B cell (primary cell): ENCODE results near the gene ATAD2B.

Experiments used
- EZH2 ChIP-seq: IDR thresholded peaks from 2 replicates; pipeline ENCODE4 v1.6.1; 2012; ENCODE audit warnings: borderline replicate concordance, low read depth, mild to moderate bottlenecking, moderate library complexity, low read length; ENCODE audit not compliant: insufficient read depth, poor library complexity, severe bottlenecking
- TF ChIP-seq, protein P1 (sequence below): fragments of 200-600 bp; IDR thresholded peaks from one replicate; pipeline ENCODE4 v1.8.0; 2022; ENCODE audit warnings: antibody characterized with exemption, mild to moderate bottlenecking

DNA sequence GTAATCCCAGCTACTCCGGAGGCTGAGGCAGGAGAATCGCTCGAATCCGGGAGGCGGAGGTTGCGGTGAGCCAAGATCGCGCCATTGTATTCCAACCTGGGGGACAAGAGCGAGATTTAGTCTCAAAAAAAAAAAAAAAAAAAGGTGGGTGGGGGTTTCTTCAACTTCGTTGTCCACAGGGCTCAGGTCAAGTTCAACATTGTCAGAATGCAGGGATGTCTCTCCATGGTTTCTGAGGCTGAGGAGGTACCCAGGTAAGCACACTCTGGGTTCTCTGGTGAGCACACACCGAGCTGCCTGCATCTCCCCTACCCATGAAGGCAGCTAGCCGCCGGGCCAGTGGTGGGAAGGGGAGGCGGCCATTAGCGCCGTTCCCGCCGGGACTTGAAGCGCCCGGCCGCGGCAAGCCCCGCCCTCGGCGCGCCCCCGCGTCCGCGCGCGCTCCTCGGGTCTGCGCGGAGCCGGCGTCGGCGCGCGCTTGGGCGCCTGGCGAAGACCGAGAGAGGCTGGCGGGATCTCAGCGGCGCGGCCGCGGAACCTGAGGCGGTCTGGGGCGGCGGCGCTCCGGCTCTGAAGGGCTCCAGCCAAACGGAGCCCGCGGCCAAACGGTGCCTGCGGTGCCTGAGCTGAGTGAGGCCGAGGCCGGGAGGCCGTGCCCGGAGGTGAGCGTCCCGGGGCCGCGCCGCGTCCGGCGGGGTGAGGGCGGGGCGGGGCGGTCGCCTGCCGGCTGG is 13.2 kb upstream of the ATAD2B start, which contains the start of gene UBXN2A:
- TF ChIP-seq, protein P1, sequence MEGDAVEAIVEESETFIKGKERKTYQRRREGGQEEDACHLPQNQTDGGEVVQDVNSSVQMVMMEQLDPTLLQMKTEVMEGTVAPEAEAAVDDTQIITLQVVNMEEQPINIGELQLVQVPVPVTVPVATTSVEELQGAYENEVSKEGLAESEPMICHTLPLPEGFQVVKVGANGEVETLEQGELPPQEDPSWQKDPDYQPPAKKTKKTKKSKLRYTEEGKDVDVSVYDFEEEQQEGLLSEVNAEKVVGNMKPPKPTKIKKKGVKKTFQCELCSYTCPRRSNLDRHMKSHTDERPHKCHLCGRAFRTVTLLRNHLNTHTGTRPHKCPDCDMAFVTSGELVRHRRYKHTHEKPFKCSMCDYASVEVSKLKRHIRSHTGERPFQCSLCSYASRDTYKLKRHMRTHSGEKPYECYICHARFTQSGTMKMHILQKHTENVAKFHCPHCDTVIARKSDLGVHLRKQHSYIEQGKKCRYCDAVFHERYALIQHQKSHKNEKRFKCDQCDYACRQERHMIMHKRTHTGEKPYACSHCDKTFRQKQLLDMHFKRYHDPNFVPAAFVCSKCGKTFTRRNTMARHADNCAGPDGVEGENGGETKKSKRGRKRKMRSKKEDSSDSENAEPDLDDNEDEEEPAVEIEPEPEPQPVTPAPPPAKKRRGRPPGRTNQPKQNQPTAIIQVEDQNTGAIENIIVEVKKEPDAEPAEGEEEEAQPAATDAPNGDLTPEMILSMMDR = no peak
- no peak for TF ChIP-seq EZH2
